Effector memory CD8-positive, alpha-beta T cell (primary cell): ENCODE results near the gene STK16.

Experiments used
- ATAC-seq: fragments of 150-1000 bp; cut with Tn5 transposase; replicated peaks from 2 replicates; pipeline ENCODE4 v1.10.0; 2021; ENCODE audit warnings: mild to moderate bottlenecking, moderate library complexity
- DNase-seq, 3 experiments: peaks; one replicate each; pipeline ENCODE4 v3.0.0; 2021
- H3K27ac Mint-ChIP-seq, 2 donors: one replicate each; pipeline ENCODE4 v1.8.0; 2022; ENCODE audit warnings: mild to moderate bottlenecking in 2 of 2, mixed read lengths in 2 of 2, moderate library complexity in 2 of 2
- H3K27me3 Mint-ChIP-seq, 2 donors: one replicate each; pipeline ENCODE4 v1.8.0; 2022; ENCODE audit warnings: mixed read lengths in 2 of 2
- H3K36me3 Mint-ChIP-seq: one replicate; pipeline ENCODE4 v1.8.0; 2022; ENCODE audit warnings: mild to moderate bottlenecking, moderate library complexity, mixed read lengths; ENCODE audit not compliant: insufficient read depth
- H3K4me1 Mint-ChIP-seq, 2 donors: one replicate each; pipeline ENCODE4 v1.8.0; 2022; ENCODE audit warnings: low read depth in 2 of 2, mixed read lengths in 2 of 2
- H3K4me3 Mint-ChIP-seq, 2 donors: one replicate each; pipeline ENCODE4 v1.8.0; 2022; ENCODE audit warnings: mild to moderate bottlenecking in 2 of 2, mixed read lengths in 2 of 2, moderate library complexity in 2 of 2
- H3K9me3 Mint-ChIP-seq, 2 donors: one replicate each; pipeline ENCODE4 v1.8.0; 2022; ENCODE audit warnings: mixed read lengths in 2 of 2

Gene STK16

GRCh38 chr2:219272995-219273394, 27.7 kb downstream of the STK16 start:
- H3K36me3 Mint-ChIP-seq = peaks cover 2% of the 10 kb centered on the region
- H3K27me3 Mint-ChIP-seq = no peaks in the 10 kb centered on the region
- ATAC-seq (no peak), DNase-seq (no peak)
- no peak overlapping the region for H3K27ac Mint-ChIP-seq
- no peak overlapping the region for H3K4me3 Mint-ChIP-seq
- H3K9me3 Mint-ChIP-seq = no peaks in the 10 kb centered on the region
- H3K4me1 Mint-ChIP-seq = peaks cover 8% of the 10 kb centered on the region in 2 donors

GRCh38 chr2:219273937-219274336, 28.7 kb downstream of the STK16 start:
- Mint-ChIP-seq H3K36me3 (peaks cover 10% of the 10 kb centered on the region), H3K27me3 (no peaks in the 10 kb centered on the region), H3K4me1 (peaks cover 17% of the 10 kb centered on the region in 2 donors), H3K27ac (no peak overlapping the region), H3K9me3 (no peaks in the 10 kb centered on the region), H3K4me3 (no peak overlapping the region)
- ATAC-seq (no peak), DNase-seq (no peak)

- Mint-ChIP-seq H3K4me1 (peaks cover 18 to 19% of the 10 kb centered on the region in 2 donors), H3K27me3 (no peaks in the 10 kb centered on the region), H3K9me3 (no peaks in the 10 kb centered on the region), H3K36me3 (peaks cover 15% of the 10 kb centered on the region), H3K27ac (no peak overlapping the region), H3K4me3 (no peak overlapping the region)
- DNase-seq = no peak
- ATAC-seq = no peak
Observed at GRCh38 chr2:219274361-219274921, 29.2 kb downstream of the STK16 start.

GRCh38 chr2:219277703-219278654, 32.7 kb downstream of the STK16 start:
- peak overlapping the region; percentile 98 to 99 for H3K27ac Mint-ChIP-seq
- H3K4me3 Mint-ChIP-seq = peak overlapping the region; percentile 83 to 84
- DNase-seq (peak; percentile 68 to 77 (median 70)), ATAC-seq (no peak)
- peaks cover 28 to 34% of the 10 kb centered on the region in 2 donors for H3K4me1 Mint-ChIP-seq
- no peaks in the 10 kb centered on the region for H3K27me3 Mint-ChIP-seq
- H3K9me3 Mint-ChIP-seq = no peaks in the 10 kb centered on the region
- H3K36me3 Mint-ChIP-seq = peaks cover 48% of the 10 kb centered on the region

GRCh38 chr2:219278655-219279150, 33.4 kb downstream of the STK16 start:
- peaks cover 56% of the 10 kb centered on the region for H3K36me3 Mint-ChIP-seq
- H3K4me3 Mint-ChIP-seq = peak overlapping the region; percentile 83 to 84
- peaks cover 28 to 37% of the 10 kb centered on the region in 2 donors for H3K4me1 Mint-ChIP-seq
- ATAC-seq (no peak), DNase-seq (no peak)
- H3K9me3 Mint-ChIP-seq = no peaks in the 10 kb centered on the region
- peak overlapping the region; percentile 98 to 99 for H3K27ac Mint-ChIP-seq
- no peaks in the 10 kb centered on the region for H3K27me3 Mint-ChIP-seq

- ATAC-seq = peak; percentile 77
- H3K27me3 Mint-ChIP-seq = no peaks in the 10 kb centered on the region
- peak within 1 kb of the TSS; percentile 98 to 99 for H3K27ac Mint-ChIP-seq
- H3K4me3 Mint-ChIP-seq = peak within 1 kb of the TSS; percentile 83 to 84
- H3K36me3 Mint-ChIP-seq = peaks cover 62% of the 10 kb centered on the region
- peak; percentile 98 to 99 (median 99) for DNase-seq
- H3K9me3 Mint-ChIP-seq = no peaks in the 10 kb centered on the region
- H3K4me1 Mint-ChIP-seq = peaks cover 28 to 37% of the 10 kb centered on the region in 2 donors
Observed at GRCh38 chr2:219279151-219279915, 34.1 kb downstream of the STK16 start, which contains the start of gene DNAJB2. Gene DNAJB2 (plus strand): TSS chr2:219279366. CDS start chr2:219279834, 468 bp downstream.

GRCh38 chr2:219279916-219280516, 34.7 kb downstream of the STK16 start:
- no peaks in the 10 kb centered on the region for H3K27me3 Mint-ChIP-seq
- peak overlapping the region; percentile 83 to 84 for H3K4me3 Mint-ChIP-seq
- peaks cover 64% of the 10 kb centered on the region for H3K36me3 Mint-ChIP-seq
- peaks cover 28 to 37% of the 10 kb centered on the region in 2 donors for H3K4me1 Mint-ChIP-seq
- H3K27ac Mint-ChIP-seq = peak overlapping the region; percentile 98 to 99
- H3K9me3 Mint-ChIP-seq = no peaks in the 10 kb centered on the region
- ATAC-seq = no peak
- DNase-seq = no peak

GRCh38 chr2:219280651-219281050, 35.4 kb downstream of the STK16 start:
- peak overlapping the region; percentile 83 to 84 for H3K4me3 Mint-ChIP-seq
- no peaks in the 10 kb centered on the region for H3K9me3 Mint-ChIP-seq
- peak overlapping the region; percentile 98 to 99 for H3K27ac Mint-ChIP-seq
- ATAC-seq = no peak
- no peaks in the 10 kb centered on the region for H3K27me3 Mint-ChIP-seq
- peaks cover 69% of the 10 kb centered on the region for H3K36me3 Mint-ChIP-seq
- DNase-seq = no peak
- peaks cover 30 to 37% of the 10 kb centered on the region in 2 donors for H3K4me1 Mint-ChIP-seq

GRCh38 chr2:219281588-219281987, 36.3 kb downstream of the STK16 start:
- no peak for ATAC-seq
- H3K27me3 Mint-ChIP-seq = no peaks in the 10 kb centered on the region
- H3K4me1 Mint-ChIP-seq = peaks cover 30 to 37% of the 10 kb centered on the region in 2 donors
- peak overlapping the region; percentile 98 to 99 for H3K27ac Mint-ChIP-seq
- H3K4me3 Mint-ChIP-seq = no peak overlapping the region
- no peaks in the 10 kb centered on the region for H3K9me3 Mint-ChIP-seq
- H3K36me3 Mint-ChIP-seq = peaks cover 73% of the 10 kb centered on the region
- DNase-seq = no peak

GRCh38 chr2:219282375-219282774, 37.1 kb downstream of the STK16 start:
- peaks cover 74% of the 10 kb centered on the region for H3K36me3 Mint-ChIP-seq
- H3K27me3 Mint-ChIP-seq = no peaks in the 10 kb centered on the region
- H3K4me3 Mint-ChIP-seq = no peak overlapping the region
- no peaks in the 10 kb centered on the region for H3K9me3 Mint-ChIP-seq
- H3K27ac Mint-ChIP-seq = peak overlapping the region; percentile 39 to 93
- ATAC-seq = no peak
- H3K4me1 Mint-ChIP-seq = peaks cover 29 to 35% of the 10 kb centered on the region in 2 donors
- no peak for DNase-seq

- DNase-seq (no peak), ATAC-seq (no peak)
- H3K4me3 Mint-ChIP-seq = no peak overlapping the region
- H3K9me3 Mint-ChIP-seq = no peaks in the 10 kb centered on the region
- no peaks in the 10 kb centered on the region for H3K27me3 Mint-ChIP-seq
- peaks cover 22 to 29% of the 10 kb centered on the region in 2 donors for H3K4me1 Mint-ChIP-seq
- H3K36me3 Mint-ChIP-seq = peaks cover 74% of the 10 kb centered on the region
- peak overlapping the region; percentile 46 to 93 for H3K27ac Mint-ChIP-seq
Observed at GRCh38 chr2:219282943-219283581, 37.8 kb downstream of the STK16 start.

GRCh38 chr2:219284501-219285372, 39.5 kb downstream of the STK16 start:
- H3K27ac Mint-ChIP-seq = peak overlapping the region in 1 of 2 donors; percentile 68
- H3K36me3 Mint-ChIP-seq = peaks cover 60% of the 10 kb centered on the region
- H3K9me3 Mint-ChIP-seq = no peaks in the 10 kb centered on the region
- no peak for DNase-seq
- H3K27me3 Mint-ChIP-seq = no peaks in the 10 kb centered on the region
- ATAC-seq = no peak
- no peak overlapping the region for H3K4me3 Mint-ChIP-seq
- H3K4me1 Mint-ChIP-seq = peaks cover 10 to 16% of the 10 kb centered on the region in 2 donors
